Measurements from ENCODE around the gene ZNF469.

ZNF469 gene, protein sequence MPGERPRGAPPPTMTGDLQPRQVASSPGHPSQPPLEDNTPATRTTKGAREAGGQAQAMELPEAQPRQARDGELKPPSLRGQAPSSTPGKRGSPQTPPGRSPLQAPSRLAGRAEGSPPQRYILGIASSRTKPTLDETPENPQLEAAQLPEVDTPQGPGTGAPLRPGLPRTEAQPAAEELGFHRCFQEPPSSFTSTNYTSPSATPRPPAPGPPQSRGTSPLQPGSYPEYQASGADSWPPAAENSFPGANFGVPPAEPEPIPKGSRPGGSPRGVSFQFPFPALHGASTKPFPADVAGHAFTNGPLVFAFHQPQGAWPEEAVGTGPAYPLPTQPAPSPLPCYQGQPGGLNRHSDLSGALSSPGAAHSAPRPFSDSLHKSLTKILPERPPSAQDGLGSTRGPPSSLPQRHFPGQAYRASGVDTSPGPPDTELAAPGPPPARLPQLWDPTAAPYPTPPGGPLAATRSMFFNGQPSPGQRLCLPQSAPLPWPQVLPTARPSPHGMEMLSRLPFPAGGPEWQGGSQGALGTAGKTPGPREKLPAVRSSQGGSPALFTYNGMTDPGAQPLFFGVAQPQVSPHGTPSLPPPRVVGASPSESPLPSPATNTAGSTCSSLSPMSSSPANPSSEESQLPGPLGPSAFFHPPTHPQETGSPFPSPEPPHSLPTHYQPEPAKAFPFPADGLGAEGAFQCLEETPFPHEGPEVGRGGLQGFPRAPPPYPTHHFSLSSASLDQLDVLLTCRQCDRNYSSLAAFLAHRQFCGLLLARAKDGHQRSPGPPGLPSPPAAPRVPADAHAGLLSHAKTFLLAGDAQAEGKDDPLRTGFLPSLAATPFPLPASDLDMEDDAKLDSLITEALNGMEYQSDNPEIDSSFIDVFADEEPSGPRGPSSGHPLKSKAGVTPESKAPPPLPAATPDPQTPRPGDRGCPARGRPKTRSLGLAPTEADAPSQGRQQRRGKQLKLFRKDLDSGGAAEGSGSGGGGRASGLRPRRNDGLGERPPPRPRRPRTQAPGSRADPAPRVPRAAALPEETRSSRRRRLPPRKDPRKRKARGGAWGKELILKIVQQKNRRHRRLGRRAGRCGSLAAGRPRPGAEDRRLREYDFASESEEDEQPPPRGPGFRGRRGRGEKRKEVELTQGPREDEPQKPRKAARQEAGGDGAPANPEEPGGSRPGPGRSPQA (N-terminal part only)

GRCh38 chr16:88382491-88383400 is at the start of gene ZNF469:
Gene ZNF469 (plus strand): TSS chr16:88382959. CDS start chr16:88427471, 44,512 bp downstream.
- TF ChIP-seq, protein P1, sequence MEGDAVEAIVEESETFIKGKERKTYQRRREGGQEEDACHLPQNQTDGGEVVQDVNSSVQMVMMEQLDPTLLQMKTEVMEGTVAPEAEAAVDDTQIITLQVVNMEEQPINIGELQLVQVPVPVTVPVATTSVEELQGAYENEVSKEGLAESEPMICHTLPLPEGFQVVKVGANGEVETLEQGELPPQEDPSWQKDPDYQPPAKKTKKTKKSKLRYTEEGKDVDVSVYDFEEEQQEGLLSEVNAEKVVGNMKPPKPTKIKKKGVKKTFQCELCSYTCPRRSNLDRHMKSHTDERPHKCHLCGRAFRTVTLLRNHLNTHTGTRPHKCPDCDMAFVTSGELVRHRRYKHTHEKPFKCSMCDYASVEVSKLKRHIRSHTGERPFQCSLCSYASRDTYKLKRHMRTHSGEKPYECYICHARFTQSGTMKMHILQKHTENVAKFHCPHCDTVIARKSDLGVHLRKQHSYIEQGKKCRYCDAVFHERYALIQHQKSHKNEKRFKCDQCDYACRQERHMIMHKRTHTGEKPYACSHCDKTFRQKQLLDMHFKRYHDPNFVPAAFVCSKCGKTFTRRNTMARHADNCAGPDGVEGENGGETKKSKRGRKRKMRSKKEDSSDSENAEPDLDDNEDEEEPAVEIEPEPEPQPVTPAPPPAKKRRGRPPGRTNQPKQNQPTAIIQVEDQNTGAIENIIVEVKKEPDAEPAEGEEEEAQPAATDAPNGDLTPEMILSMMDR (IDR thresholded peaks at IDR 0.05; ENCODE audit: unreplicated experiment in 3 of 3), result no peak
- Mint-ChIP-seq H3K4me1 (peaks cover 5% of the 10 kb centered on the region), H3K27ac (peak within 1 kb of the TSS in 1 of 3 experiments; percentile 80), H3K9me3 (no peaks in the 10 kb centered on the region), H3K36me3 (ENCODE audit: low read depth) (no peaks in the 10 kb centered on the region), H3K4me3 (peak within 1 kb of the TSS; percentile 82 to 93 (median 93)), H3K27me3 (ENCODE audit: low read depth) (peaks cover 30% of the 10 kb centered on the region)

DNA sequence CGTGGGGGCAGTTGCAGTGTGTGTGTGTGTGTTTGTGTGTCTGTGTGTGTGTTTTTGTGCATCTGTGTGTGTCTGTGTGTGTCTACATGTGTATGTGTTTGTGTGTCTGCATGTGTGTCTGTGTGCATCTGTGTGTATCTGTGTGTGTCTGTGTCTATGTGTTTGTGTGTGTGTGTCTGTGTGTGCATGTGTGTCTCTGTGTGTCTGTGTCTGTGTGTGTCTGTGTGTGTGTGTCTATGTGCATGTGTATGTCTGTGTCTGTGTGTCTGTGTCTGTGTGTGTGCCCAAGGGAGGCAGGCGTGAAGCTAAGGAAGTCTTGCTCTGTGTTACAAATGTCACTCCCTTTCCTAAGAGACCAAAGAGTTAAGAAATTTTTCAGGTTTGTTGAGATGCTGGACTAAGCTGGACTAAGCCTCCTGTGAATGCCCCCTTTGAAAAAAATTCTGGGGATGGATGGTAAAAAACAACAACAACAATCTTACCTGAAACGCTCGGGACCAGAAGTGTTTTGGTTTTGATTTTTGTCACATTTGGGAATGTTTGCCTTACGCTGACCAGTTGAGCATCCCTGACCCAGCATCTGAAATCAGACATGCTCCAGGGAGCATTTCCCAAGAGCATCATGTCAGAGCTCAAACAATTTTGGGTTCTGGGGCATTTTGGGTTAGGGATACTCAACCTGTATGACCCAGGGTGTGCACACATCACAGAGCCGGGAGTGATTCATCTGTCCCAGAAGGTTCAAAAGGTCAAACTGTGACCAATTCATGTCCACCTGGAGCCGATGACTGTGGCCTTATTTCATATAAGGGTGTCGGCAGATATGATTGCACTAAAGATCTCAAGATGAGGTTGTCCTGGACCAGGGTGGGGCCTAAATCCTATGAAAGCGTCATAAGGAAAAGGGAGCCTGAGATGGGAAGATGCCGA is 48.6 kb upstream of the ZNF469 start:
- Mint-ChIP-seq H3K27me3 (ENCODE audit: low read depth) (peaks cover 9% of the 10 kb centered on the region), H3K27ac (peak overlapping the region in 1 of 3 experiments; percentile 18), H3K36me3 (ENCODE audit: low read depth) (no peaks in the 10 kb centered on the region)

DNA sequence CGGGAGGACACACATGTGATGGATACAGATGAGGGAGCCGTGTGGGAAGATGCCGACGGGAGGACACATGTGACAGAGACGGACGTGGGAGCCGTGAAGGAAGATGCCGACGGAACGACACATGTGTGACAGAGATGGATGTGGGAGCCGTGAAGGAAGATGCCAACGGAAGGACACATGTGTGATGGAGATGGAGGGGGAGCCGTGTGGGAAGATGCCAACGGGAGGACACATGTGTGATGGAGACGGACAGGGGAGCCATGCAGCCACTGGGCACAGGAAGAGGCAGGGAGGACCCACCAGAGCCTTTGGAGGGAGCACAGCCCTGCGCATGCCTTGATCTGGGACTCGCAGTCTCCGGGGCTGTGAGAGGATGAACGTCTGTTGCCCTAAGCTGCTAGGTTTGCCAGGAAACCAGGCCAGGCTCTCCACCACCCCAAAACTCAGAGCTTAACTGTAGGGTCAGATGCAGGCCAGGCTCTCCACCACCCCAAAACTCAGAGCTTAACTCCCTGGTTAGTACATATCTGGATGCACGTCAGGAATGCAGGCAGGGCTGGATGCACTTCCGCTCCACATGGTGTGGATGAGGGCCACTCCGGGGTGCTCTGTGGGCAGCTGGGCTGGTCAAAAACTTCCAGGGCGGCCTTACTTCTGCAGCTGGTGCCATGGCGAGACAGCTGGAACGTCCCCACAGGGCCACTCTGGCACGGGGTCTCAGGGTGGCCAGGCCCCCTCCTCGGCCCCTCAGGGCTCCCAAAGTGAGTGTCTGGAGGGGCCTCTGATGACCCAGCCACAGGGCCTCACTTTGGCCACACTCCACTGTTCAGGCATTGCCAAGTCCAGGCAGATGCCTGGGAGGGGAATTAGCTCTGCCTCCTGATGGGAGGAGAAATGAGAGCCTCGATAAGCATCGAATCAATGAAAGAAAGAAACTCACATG is 47.7 kb upstream of the ZNF469 start:
- peaks cover 12% of the 10 kb centered on the region for H3K4me1 Mint-ChIP-seq
- no peak overlapping the region for H3K4me3 Mint-ChIP-seq
- peaks cover 3% of the 10 kb centered on the region for H3K9me3 Mint-ChIP-seq
- H3K36me3 Mint-ChIP-seq (ENCODE audit: low read depth), result no peaks in the 10 kb centered on the region
- peaks cover 9% of the 10 kb centered on the region for H3K27me3 Mint-ChIP-seq (ENCODE audit: low read depth)
- H3K27ac Mint-ChIP-seq, result peak overlapping the region in 1 of 3 experiments; percentile 9
- TF ChIP-seq, protein P1 (IDR thresholded peaks at IDR 0.05; ENCODE audit: unreplicated experiment in 3 of 3), result no peak

More for the DNA sequence above, 48.6 kb upstream of the ZNF469 start:
- TF ChIP-seq, protein P1 (IDR thresholded peaks at IDR 0.05; ENCODE audit: unreplicated experiment in 3 of 3), result no peak
- H3K9me3 Mint-ChIP-seq, result peaks cover 3% of the 10 kb centered on the region
- H3K4me3 Mint-ChIP-seq, result no peak overlapping the region
- H3K4me1 Mint-ChIP-seq, result peaks cover 12% of the 10 kb centered on the region

DNA sequence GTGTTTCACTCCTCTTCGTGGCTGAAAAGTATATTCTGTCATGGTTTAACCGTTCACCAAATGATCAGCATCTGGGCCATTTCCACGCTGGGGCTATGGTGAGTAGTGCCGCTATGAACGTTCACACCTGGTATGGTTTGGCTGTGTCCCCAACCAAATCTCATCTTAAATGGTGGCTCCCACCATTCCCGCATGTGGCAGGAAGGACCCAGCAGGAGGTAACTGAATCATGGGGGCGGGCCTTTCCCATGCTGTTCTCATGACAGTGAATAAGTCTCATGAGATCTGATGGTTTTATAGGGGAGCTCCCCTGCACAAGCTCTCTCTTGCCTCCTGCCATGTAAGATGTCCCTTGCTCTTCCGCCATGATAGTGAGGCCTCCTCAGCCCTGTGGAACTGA is 45.7 kb upstream of the ZNF469 start:
- H3K4me3 Mint-ChIP-seq, result no peak overlapping the region
- H3K9me3 Mint-ChIP-seq, result peaks cover 3% of the 10 kb centered on the region
- H3K36me3 Mint-ChIP-seq (ENCODE audit: low read depth), result no peaks in the 10 kb centered on the region
- TF ChIP-seq, protein P1 (IDR thresholded peaks at IDR 0.05; ENCODE audit: unreplicated experiment in 3 of 3), result no peak
- H3K27ac Mint-ChIP-seq, result no peak overlapping the region
- peaks cover 12% of the 10 kb centered on the region for H3K4me1 Mint-ChIP-seq
- H3K27me3 Mint-ChIP-seq (ENCODE audit: low read depth), result peaks cover 17% of the 10 kb centered on the region
